GM12892 (cell line): ENCODE measurements around the gene GLIS1.

Experiments
- DNase-seq: peaks from one replicate; pipeline ENCODE4 v3.0.0; 2011; ENCODE audit not compliant: insufficient read length
- FAIRE-seq: peaks from 2 replicates; lab custom pipeline; 2011; peaks lifted over from hg19 to GRCh38; lab: Jason Lieb, UNC
- POLR2A ChIP-seq: IDR thresholded peaks from 2 replicates; pipeline ENCODE4 v1.6.1; 2011; ENCODE audit warnings: low read depth, low read length, control low read depth
- POLR2AphosphoS5 ChIP-seq: IDR thresholded peaks from 2 replicates; pipeline ENCODE4 v1.6.1; 2011; ENCODE audit warnings: low read depth, low read length, control low read depth
- TAF1 ChIP-seq: IDR thresholded peaks from 2 replicates; pipeline ENCODE4 v1.6.1; 2011; ENCODE audit warnings: low read depth, mild to moderate bottlenecking, control low read depth, low read length, borderline replicate concordance

Gene GLIS1

GRCh38 chr1:53568540-53568939 is 170.4 kb downstream of the GLIS1 start:
- TF ChIP-seq POLR2A = no peak
- TF ChIP-seq TAF1 = no peak
- TF ChIP-seq POLR2AphosphoS5 = no peak

DNA sequence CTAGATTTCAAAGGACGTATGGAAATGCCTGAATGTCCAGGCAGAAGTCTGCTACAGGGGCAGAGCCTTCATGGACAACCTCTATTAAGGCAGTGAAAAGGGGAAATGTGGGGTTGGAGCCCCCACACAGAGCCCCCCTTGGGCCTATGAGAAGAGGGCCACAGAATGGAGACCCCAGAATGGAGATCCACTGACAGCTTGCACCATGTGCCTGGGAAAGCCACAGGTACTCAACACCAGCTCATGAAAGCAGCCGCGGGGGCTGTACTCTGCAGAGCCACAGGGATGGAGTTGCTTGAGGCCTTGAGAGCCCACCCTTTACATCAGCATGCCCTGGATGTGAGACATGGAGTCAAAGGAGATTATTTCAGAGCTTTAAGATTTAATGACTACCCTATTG is 171.1 kb downstream of the GLIS1 start:
- DNase-seq (no peak), FAIRE-seq (no peak)
- TF ChIP-seq TAF1 = no peak
- TF ChIP-seq POLR2AphosphoS5 = no peak
- no peak for TF ChIP-seq POLR2A

More at GRCh38 chr1:53568540-53568939, 170.4 kb downstream of the GLIS1 start:
- FAIRE-seq (no peak), DNase-seq (no peak)

GRCh38 chr1:53567450-53567849 is 171.5 kb downstream of the GLIS1 start:
- no peak for FAIRE-seq
- TF ChIP-seq TAF1 (no peak), POLR2AphosphoS5 (no peak), POLR2A (no peak)
- DNase-seq = no peak

GRCh38 chr1:53563611-53564010 is 175.4 kb downstream of the GLIS1 start:
- no peak for TF ChIP-seq POLR2AphosphoS5
- no peak for TF ChIP-seq POLR2A
- TF ChIP-seq TAF1 = no peak
- FAIRE-seq (no peak), DNase-seq (no peak)

DNA sequence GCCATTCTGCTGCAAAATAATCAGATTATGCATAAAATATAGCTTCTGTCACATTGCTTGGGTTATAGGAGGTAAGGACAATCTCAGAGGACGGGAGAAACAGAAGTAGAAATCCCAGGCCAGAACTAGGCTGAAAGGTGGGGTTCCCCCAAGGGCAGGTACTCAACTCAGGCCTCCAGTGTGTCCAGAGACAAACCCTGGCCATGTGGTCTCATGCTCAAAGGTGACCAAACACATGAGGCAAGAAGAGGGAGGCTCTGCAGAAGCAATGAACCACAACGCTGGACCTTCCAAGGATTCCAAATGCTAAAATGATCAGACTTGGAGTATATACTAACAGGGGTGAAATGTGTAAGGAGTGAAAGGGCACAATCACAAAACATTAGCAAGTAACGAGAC is 176.0 kb downstream of the GLIS1 start:
- TF ChIP-seq POLR2A (no peak), TAF1 (no peak), POLR2AphosphoS5 (no peak)
- FAIRE-seq (no peak), DNase-seq (no peak)

DNA sequence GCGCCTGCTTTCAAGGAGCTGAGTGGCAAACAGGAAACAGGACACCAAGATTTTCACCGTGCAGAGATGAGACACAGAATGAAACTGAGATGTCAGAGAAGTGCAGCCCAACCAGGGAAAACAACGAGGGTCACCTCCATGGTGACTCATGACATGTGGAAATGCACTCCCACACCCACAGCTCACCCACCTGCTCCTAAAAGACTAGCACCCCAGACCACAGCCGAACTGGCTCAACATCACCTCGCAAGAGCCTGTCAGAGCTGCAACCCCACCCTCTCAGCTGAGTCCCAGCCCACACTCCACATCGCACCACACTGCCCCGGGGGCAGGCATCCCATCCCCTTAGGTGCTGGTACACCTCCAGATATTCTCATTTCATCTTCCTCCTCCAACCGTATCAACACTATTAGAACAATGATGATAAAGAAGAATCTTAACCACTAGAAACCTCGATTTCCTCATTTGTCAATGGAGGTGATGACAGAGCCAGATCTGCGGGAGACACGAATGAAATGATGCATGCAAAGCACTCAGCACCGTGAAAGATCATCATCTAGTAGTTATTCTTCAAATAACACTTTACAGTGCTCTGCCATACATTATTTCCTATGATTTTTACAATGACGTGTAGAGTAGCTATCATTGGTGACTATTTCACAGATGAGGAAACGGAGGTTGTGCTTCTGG is 176.5 kb downstream of the GLIS1 start:
- DNase-seq (no peak), FAIRE-seq (no peak)
- TF ChIP-seq POLR2A = no peak
- no peak for TF ChIP-seq TAF1
- no peak for TF ChIP-seq POLR2AphosphoS5

DNA sequence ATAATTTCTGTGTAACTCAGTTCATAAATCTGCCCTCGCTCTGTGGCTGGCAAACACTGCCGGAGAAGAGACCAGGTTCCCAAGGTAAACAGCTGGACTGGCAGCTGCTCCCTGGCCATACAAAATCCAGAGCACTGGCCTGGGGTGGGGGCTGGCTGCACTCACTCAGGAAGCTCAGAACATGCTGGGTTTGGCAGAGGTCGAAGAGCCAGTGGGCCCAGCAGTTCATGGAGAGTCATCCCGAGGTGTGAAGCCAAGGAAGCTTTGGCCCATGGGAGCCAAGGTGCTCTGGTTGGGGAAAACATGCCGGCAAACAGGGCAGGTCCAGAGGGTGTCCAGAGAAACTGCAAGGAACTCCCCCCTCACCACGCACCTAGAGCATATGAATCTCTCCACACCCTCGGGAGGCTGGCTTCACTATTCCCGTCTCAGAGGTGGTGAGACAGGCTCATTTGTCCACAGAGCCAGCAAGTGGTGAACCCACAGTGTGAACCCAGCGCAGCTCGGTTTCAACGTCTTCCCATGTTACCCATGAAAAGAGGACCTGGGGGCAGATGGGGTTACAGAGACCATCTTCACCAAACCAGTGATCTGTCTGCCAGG is 177.4 kb downstream of the GLIS1 start:
- FAIRE-seq = no peak
- TF ChIP-seq TAF1 (no peak), POLR2AphosphoS5 (no peak)

GRCh38 chr1:53560581-53561502 is 178.1 kb downstream of the GLIS1 start:
- no peak for DNase-seq
- TF ChIP-seq POLR2AphosphoS5 (no peak), TAF1 (no peak), POLR2A (no peak)
- no peak for FAIRE-seq

More for the DNA sequence above, 177.4 kb downstream of the GLIS1 start:
- no peak for DNase-seq

DNA sequence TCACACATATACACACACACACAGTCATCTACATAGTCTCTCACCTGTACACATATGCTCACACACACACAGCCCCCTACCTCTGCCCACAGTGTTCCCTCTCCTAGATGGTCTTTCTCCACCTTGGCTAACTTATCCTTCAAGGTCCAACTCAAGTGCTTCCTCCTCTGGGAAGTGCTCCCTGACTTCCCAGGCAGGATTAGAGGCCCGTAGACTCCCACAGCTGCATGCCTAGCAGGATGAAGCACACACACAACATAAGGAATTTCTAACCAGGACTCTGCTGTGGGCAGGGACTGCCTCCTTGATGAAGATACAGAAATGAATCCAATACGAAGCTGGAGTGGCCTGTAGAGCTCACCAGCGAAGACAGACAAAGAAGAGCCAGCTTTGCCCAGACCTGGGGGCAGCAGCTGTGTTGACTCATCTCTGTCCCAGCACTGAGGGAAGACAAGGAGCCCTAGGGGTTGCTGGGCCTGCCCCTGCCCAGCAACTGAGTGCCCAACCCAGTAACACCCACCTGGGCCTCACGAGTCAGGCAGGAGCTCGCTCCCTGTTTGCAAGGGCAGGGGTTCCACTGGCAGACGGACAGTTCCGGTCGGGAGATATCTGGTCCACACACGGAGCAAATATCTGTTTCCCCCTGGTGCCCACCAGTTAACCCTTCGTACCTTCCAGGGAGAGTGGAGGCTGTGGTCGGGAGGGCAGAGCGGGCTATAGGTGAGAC is 178.9 kb downstream of the GLIS1 start:
- no peak for TF ChIP-seq POLR2AphosphoS5
- TF ChIP-seq TAF1 = no peak
- TF ChIP-seq POLR2A = no peak
- FAIRE-seq = no peak
- DNase-seq = no peak

DNA sequence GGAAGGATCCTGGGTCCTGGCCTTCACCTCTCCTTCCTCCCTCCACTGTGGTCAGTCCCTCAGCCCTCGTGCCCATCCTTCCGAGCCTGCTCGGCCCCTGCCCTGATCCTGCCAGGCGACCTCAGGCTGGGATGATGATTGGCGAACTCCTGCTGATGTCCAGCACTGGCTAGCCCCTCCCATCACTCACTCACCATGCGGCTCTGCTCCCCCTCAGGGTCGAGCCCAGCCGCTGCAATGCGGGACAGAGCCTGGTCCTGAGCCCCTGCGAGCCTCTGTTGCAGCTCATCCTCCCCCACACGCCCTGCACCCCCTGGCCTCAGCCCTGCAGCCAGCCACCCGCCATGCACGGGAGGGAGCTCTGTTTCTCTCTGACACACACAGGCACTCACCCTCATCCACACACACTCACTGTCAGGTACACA is 179.6 kb downstream of the GLIS1 start:
- DNase-seq (no peak), FAIRE-seq (no peak)
- TF ChIP-seq POLR2AphosphoS5 (no peak), POLR2A (no peak), TAF1 (no peak)
